Skin epidermis (tissue), 12 donors: ENCODE results near the gene AATK.
"Not testable (repeated sequence)": the region's sequence is repeated elsewhere in the genome, so short reads cannot be mapped to it uniquely, and the experiment has no call there.

Source experiments
- H3K27ac ChIP-seq, 21 experiments: fragments of 200-600 bp; sonication (generic) in 11 of 21; one replicate each; pipeline ENCODE4 v1.5.0; 2020; ENCODE audit warnings: mild to moderate bottlenecking in 3 of 21, inconsistent platforms in 2 of 21, moderate library complexity in 2 of 21
- H3K4me3 ChIP-seq, 7 experiments: fragments of 200-600 bp; sonication (generic) in 2 of 7; one replicate each; pipeline ENCODE4 v1.5.0; 2020; ENCODE audit warnings: inconsistent platforms in 2 of 7, mild to moderate bottlenecking in 2 of 7, moderate library complexity in 1 of 7

The AATK gene

GRCh38 chr17:81165246-81166032 lies 582 bp downstream of the AATK start, which contains the start of gene PVALEF:
PVALEF (plus strand) TSS chr17:81165507; CDS start chr17:81181227, 15,720 bp downstream.
- H3K27ac ChIP-seq = peak within 1 kb of the TSS in 1 of 21 experiments; percentile 3
- H3K4me3 ChIP-seq = peak within 1 kb of the TSS in 2 of 7 experiments; percentile 11 to 28

- Histone ChIP-seq H3K27ac (no peak overlapping the region), H3K4me3 (no peak overlapping the region)
These were observed 1.4 kb downstream of the AATK start for GRCh38 chr17:81164371-81165245.

GRCh38 chr17:81163703-81164370 lies 2.2 kb downstream of the AATK start:
- H3K4me3 ChIP-seq = no peak overlapping the region
- no peak overlapping the region for H3K27ac ChIP-seq

- no peak overlapping the region for H3K27ac ChIP-seq
- H3K4me3 ChIP-seq = no peak overlapping the region
These were observed 2.8 kb downstream of the AATK start for GRCh38 chr17:81163051-81163695.

GRCh38 chr17:81162491-81162890 lies 3.5 kb downstream of the AATK start:
- Histone ChIP-seq H3K4me3 (no peak overlapping the region), H3K27ac (no peak overlapping the region)

- Histone ChIP-seq H3K4me3 (no peak overlapping the region), H3K27ac (no peak overlapping the region)
These were observed 4.0 kb downstream of the AATK start for GRCh38 chr17:81161972-81162371.

GRCh38 chr17:81161536-81161935 lies 4.5 kb downstream of the AATK start:
- Histone ChIP-seq H3K27ac (no peak overlapping the region), H3K4me3 (no peak overlapping the region)

GRCh38 chr17:81160747-81161453 lies 5.1 kb downstream of the AATK start:
- peak overlapping the region in 2 of 7 experiments; percentile 7 to 32 for H3K4me3 ChIP-seq
- H3K27ac ChIP-seq = peak overlapping the region in 5 of 21 experiments; percentile 3 to 80 (median 54)

- Histone ChIP-seq H3K27ac (peak overlapping the region in 15 of 21 experiments; percentile 3 to 80 (median 39)), H3K4me3 (peak overlapping the region; percentile 7 to 32 (median 26))
These were observed 5.7 kb downstream of the AATK start for GRCh38 chr17:81160306-81160705.

GRCh38 chr17:81159611-81160265 lies 6.3 kb downstream of the AATK start:
- peak overlapping the region; percentile 7 to 32 (median 26) for H3K4me3 ChIP-seq
- H3K27ac ChIP-seq = peak overlapping the region in 14 of 21 experiments; percentile 4 to 80 (median 46)

- H3K4me3 ChIP-seq = peak overlapping the region in 2 of 7 experiments; percentile 30 to 32
- no peak overlapping the region for H3K27ac ChIP-seq
These were observed 7.1 kb downstream of the AATK start for GRCh38 chr17:81158688-81159590.

- Histone ChIP-seq H3K4me3 (no peak overlapping the region), H3K27ac (no peak overlapping the region)
These were observed 8.0 kb downstream of the AATK start for GRCh38 chr17:81157848-81158687.

GRCh38 chr17:81156866-81157805 lies 8.9 kb downstream of the AATK start:
- no peak overlapping the region for H3K4me3 ChIP-seq
- H3K27ac ChIP-seq = no peak overlapping the region

- no peak overlapping the region for H3K27ac ChIP-seq
- H3K4me3 ChIP-seq = no peak overlapping the region
These were observed 11.1 kb downstream of the AATK start for GRCh38 chr17:81154961-81155360.

- H3K27ac ChIP-seq, H3K4me3 ChIP-seq: not testable (repeated sequence)
These were observed 12.0 kb downstream of the AATK start for GRCh38 chr17:81154016-81154415.
